Neuronal stem cell (in vitro differentiated cells): ENCODE measurements around the gene HOXA10.
A peak's percentile ranks its signal among the peaks of the same experiment; 100 is the strongest.

Source experiments
- DNase-seq: peaks from one replicate; pipeline ENCODE4 v3.0.0-alpha.2; 2013; ENCODE audit warnings: low spot score
- H2AFZ ChIP-seq: one replicate; pipeline ENCODE4 v1.6.1; 2013; ENCODE audit warnings: mild to moderate bottlenecking, low read length, inconsistent platforms
- H2AK5ac ChIP-seq: 2 replicates; pipeline ENCODE4 v1.6.1; 2013; ENCODE audit warnings: low read depth, mild to moderate bottlenecking, inconsistent platforms, low read length, moderate library complexity, mixed read lengths
- H2BK120ac ChIP-seq: 2 replicates; pipeline ENCODE4 v1.6.1; 2013; ENCODE audit warnings: low read depth, mild to moderate bottlenecking, inconsistent platforms, low read length, moderate library complexity, mixed read lengths
- H2BK12ac ChIP-seq: one replicate; pipeline ENCODE4 v1.6.1; 2013; ENCODE audit warnings: low read length, inconsistent platforms
- H2BK15ac ChIP-seq: 2 replicates; pipeline ENCODE4 v1.6.1; 2013; ENCODE audit warnings: mild to moderate bottlenecking, low read length, inconsistent platforms, mixed read lengths
- H2BK5ac ChIP-seq: one replicate; pipeline ENCODE4 v1.6.1; 2013; ENCODE audit warnings: inconsistent platforms, mild to moderate bottlenecking, low read length, moderate library complexity
- H3K14ac ChIP-seq: one replicate; pipeline ENCODE4 v1.6.1; 2013; ENCODE audit warnings: low read length, inconsistent platforms
- H3K18ac ChIP-seq: 2 replicates; pipeline ENCODE4 v1.6.1; 2013; ENCODE audit warnings: low read length, inconsistent platforms
- H3K23ac ChIP-seq: 2 replicates; pipeline ENCODE4 v1.6.1; 2013; ENCODE audit warnings: low read depth, mild to moderate bottlenecking, mixed read lengths, low read length, inconsistent platforms; ENCODE audit not compliant: poor library complexity
- H3K27ac ChIP-seq: replicated peaks from 3 replicates; pipeline ENCODE4 v1.5.1; 2013; ENCODE audit warnings: low read length, inconsistent platforms
- H3K27me3 ChIP-seq, 3 experiments: 2 replicates each; pipeline ENCODE4 v1.6.1; 2013; ENCODE audit warnings: low read length in 3 of 3, mild to moderate bottlenecking in 2 of 3, inconsistent platforms in 1 of 3, low read depth in 1 of 3, mixed read lengths in 1 of 3, moderate library complexity in 1 of 3; ENCODE audit not compliant: control insufficient read depth in 3 of 3, insufficient read depth in 3 of 3
- H3K36me3 ChIP-seq, 2 donors: replicated peaks in 1 of 2; 2 replicates each; pipeline ENCODE4 v1.6.1; 2013; ENCODE audit warnings: low read length in 2 of 2; ENCODE audit not compliant: control insufficient read depth in 2 of 2, insufficient read depth in 2 of 2
- H3K4ac ChIP-seq: 2 replicates; pipeline ENCODE4 v1.6.1; 2013; ENCODE audit warnings: inconsistent platforms, mild to moderate bottlenecking, low read length, moderate library complexity
- H3K4me1 ChIP-seq, 2 donors: 1 replicate in 1 of 2; 2 replicates in 1 of 2; pipeline ENCODE4 v1.6.1; 2013; ENCODE audit warnings: low read length in 2 of 2, low read depth in 1 of 2; ENCODE audit not compliant: control insufficient read depth in 2 of 2, insufficient read depth in 1 of 2
- H3K4me2 ChIP-seq: one replicate; pipeline ENCODE4 v1.6.1; 2013; ENCODE audit warnings: mild to moderate bottlenecking, low read length, inconsistent platforms; ENCODE audit not compliant: insufficient read depth, poor library complexity, severe bottlenecking
- H3K4me3 ChIP-seq, 2 donors: 2 replicates each; pipeline ENCODE4 v1.5.1; 2013; ENCODE audit warnings: low read length in 2 of 2, mild to moderate bottlenecking in 2 of 2, inconsistent platforms in 1 of 2, moderate library complexity in 1 of 2
- H3K79me1 ChIP-seq: one replicate; pipeline ENCODE4 v1.6.1; 2013; ENCODE audit warnings: low read depth, mild to moderate bottlenecking, inconsistent platforms, low read length, moderate library complexity
- H3K9ac ChIP-seq: one replicate; pipeline ENCODE4 v1.6.1; 2013; ENCODE audit warnings: mild to moderate bottlenecking, low read depth, low read length, inconsistent platforms; ENCODE audit not compliant: poor library complexity
- H3K9me3 ChIP-seq, 2 donors: replicated peaks in 1 of 2; 2 replicates each; pipeline versions ENCODE3 to v1.6.1; 2013; ENCODE audit warnings: low read length in 2 of 2, mild to moderate bottlenecking in 2 of 2, inconsistent platforms in 1 of 2, low read depth in 1 of 2, mixed read lengths in 1 of 2, moderate library complexity in 1 of 2; ENCODE audit not compliant: control insufficient read depth in 2 of 2, insufficient read depth in 1 of 2
- H4K8ac ChIP-seq: one replicate; pipeline ENCODE4 v1.6.1; 2013; ENCODE audit warnings: low read depth, mild to moderate bottlenecking, inconsistent platforms, low read length, moderate library complexity
- H4K91ac ChIP-seq: one replicate; pipeline ENCODE4 v1.6.1; 2013; ENCODE audit warnings: low read length, low read depth, mild to moderate bottlenecking, inconsistent platforms; ENCODE audit not compliant: poor library complexity
- WGBS, 2 donors: extraction: QIAGEN DNeasy Blood & Tissue Kit; methylation state at CpG; one replicate each; pipeline ENCODE4 v1.1.7; 2013; ENCODE audit warnings: missing lambda C conversion rate in 2 of 2, mixed read lengths in 1 of 2; ENCODE audit not compliant: insufficient read length in 2 of 2, insufficient replicate concordance in 1 of 2; ENCODE audit errors: extremely low coverage in 2 of 2; 5-methylcytosine and 5-hydroxymethylcytosine counted together

Gene HOXA10

DNA sequence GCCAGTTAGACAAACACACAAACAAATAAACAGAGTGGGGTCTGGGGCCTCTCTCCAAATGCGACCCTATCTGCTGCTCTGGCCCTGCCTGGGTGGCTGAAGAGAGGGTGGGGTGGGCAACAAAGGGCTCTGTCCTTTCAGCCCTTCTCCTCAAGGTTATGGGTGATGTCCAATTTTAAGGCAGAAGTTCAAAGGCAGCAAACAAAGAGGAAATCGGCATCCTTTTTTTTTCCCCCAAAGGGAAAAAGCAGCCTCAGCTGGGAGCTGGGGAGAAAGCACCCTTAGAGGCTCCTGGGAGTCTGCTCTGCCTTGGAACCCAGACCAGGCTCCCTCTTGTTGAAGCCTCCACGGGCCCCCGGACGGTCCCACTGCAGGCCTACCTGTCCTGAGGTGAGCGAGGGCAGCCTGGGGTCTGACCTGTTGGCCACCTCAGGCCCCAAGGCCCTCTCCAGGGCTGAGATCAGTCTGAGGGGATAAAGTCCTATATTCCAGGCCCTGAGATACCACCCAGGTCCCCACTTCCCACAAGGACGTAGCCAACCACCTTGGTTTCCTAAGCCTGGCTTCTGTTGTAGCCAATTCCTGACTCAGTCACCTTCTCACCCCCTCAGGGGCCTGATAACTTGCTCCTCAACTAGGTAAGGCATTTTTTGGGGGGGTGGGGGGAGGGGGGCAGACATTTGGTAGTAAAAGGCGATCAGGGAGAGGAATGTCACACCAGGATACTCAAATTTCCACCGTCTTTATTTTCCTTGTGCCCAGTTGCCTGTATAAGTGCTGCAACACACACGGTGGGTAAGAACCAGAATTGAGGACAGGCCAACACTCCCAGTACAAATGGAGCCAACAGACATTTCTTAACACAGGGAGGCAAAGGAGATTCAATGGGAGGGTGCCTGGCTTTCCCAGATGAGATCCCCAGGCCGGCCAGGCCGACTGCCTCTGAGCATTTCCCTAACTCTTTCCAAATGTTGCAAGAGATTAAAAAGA lies 6.6 kb upstream of the HOXA10 start:
- Histone ChIP-seq H3K27me3 (peaks cover 59 to 99% (median 96%) of the 10 kb centered on the region in 3 experiments), H2BK5ac (no peak overlapping the region), H2BK15ac (no peak overlapping the region), H3K9me3 (peaks cover 2 to 11% of the 10 kb centered on the region in 2 donors), H3K36me3 (no peaks in the 10 kb centered on the region), H3K4ac (no peak overlapping the region), H2AK5ac (no peak overlapping the region), H3K27ac (no peak overlapping the region), H4K8ac (no peak overlapping the region), H3K4me3 (no peak overlapping the region), H3K14ac (no peak overlapping the region), H2BK120ac (no peak overlapping the region), H3K79me1 (no peaks in the 10 kb centered on the region), H4K91ac (no peak overlapping the region), H3K23ac (no peak overlapping the region), H3K4me2 (no peak overlapping the region), H3K9ac (no peak overlapping the region), H2AFZ (no peak overlapping the region), H3K18ac (no peak overlapping the region), H3K4me1 (peaks cover 0 to 3% of the 10 kb centered on the region in 2 donors), H2BK12ac (no peak overlapping the region)
- DNase-seq: no peak
- no CpG with 5 or more reads among the region's 12 CpGs for WGBS, 2 donors

DNA sequence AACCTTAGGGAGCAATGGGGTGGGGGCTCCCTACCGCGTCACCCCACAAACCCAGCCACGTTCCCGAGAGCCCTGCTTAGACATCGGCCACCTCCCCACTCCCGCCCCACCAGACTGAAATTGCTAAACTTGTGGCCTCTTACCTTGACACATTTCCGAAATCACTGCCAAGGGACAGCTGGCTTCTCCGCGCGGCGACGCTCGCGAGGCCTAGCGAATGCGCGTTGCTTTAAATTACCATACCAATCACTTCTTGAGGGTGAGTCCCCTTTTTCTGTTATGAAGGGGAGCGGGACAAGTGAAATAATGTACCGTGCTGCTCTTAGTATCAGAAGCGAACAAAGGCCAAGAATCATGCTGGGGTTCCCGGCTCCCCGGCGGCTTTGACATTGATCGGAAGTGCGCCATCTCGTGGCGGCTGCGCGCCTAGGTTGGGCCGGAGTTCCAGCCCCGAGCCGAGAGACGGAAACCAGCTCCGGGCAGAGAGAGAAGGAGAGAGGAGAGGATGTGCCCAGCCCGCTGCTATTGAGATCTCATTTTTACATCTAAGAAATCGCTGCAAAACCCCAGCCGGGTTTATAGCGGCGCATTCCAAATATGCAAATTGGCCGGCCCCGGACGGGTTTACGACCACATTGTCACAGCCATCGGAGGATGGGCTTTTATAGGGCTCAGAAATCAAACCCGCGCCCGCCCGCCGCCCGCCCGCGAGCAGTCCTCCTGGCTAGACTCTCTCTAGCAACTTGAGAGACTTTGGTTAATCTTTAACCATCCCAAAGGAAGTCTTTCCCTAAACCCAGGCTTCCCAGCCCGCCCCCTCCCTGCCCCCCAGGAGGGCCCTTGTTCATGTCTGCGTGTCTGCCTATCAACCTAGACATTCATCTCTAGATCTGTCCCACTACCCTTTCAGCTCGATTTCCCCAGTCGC lies 5.6 kb upstream of the HOXA10 start:
- no peak overlapping the region for H2BK12ac ChIP-seq
- H3K9ac ChIP-seq: no peak overlapping the region
- H3K14ac ChIP-seq: no peak overlapping the region
- no CpG with 5 or more reads among the region's 56 CpGs for WGBS, 2 donors
- H3K36me3 ChIP-seq: no peaks in the 10 kb centered on the region
- peaks cover 2 to 10% of the 10 kb centered on the region in 2 donors for H3K9me3 ChIP-seq
- H3K27ac ChIP-seq: no peak overlapping the region
- no peak overlapping the region for H3K18ac ChIP-seq
- DNase-seq: no peak
- H2BK15ac ChIP-seq: no peak overlapping the region
- no peaks in the 10 kb centered on the region for H3K79me1 ChIP-seq
- H2AFZ ChIP-seq: peak overlapping the region; percentile 66
- H3K4ac ChIP-seq: no peak overlapping the region
- peaks cover 0 to 3% of the 10 kb centered on the region in 2 donors for H3K4me1 ChIP-seq
- H4K91ac ChIP-seq: no peak overlapping the region
- no peak overlapping the region for H3K4me2 ChIP-seq
- H2BK120ac ChIP-seq: no peak overlapping the region
- H2BK5ac ChIP-seq: no peak overlapping the region
- peak overlapping the region; percentile 83 for H3K23ac ChIP-seq
- H3K27me3 ChIP-seq: peaks cover 58 to 99% (median 96%) of the 10 kb centered on the region in 3 experiments
- H4K8ac ChIP-seq: no peak overlapping the region
- H3K4me3 ChIP-seq: no peak overlapping the region
- no peak overlapping the region for H2AK5ac ChIP-seq

DNA sequence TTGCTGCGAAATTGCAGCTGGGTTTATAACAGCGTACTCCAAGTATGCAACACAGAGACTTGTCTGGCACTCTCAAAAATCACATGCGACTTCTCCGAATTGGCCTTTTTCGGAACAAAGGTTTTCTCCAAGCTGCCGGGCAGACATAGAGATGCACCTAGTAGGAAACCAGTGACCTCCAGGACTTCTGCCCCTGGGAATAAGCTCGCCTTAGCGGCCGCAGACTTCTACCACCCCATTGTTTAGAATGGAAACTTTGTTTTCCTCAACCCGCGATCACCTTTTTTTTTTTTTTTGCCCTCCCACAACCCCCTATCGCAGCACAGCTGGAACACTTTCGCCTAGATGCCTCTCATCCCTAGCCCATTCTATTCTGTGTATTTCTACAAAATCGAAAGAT lies 4.9 kb upstream of the HOXA10 start:
- H3K27ac ChIP-seq: no peak overlapping the region
- H3K27me3 ChIP-seq: peaks cover 60 to 99% (median 96%) of the 10 kb centered on the region in 3 experiments

More for the DNA sequence above, 4.9 kb upstream of the HOXA10 start:
- H3K9me3 ChIP-seq: peaks cover 2 to 14% of the 10 kb centered on the region in 2 donors
- no peak overlapping the region for H2BK12ac ChIP-seq
- no peak overlapping the region for H2BK120ac ChIP-seq
- H3K14ac ChIP-seq: no peak overlapping the region
- no peaks in the 10 kb centered on the region for H3K79me1 ChIP-seq
- no peak for DNase-seq
- H4K8ac ChIP-seq: no peak overlapping the region
- H3K4me1 ChIP-seq: peaks cover 0 to 1% of the 10 kb centered on the region in 2 donors
- no peaks in the 10 kb centered on the region for H3K36me3 ChIP-seq
- no peak overlapping the region for H2AK5ac ChIP-seq
- no CpG with 5 or more reads among the region's 14 CpGs for WGBS, 2 donors
- H2BK5ac ChIP-seq: no peak overlapping the region
- H3K23ac ChIP-seq: no peak overlapping the region
- H3K4ac ChIP-seq: no peak overlapping the region
- H4K91ac ChIP-seq: no peak overlapping the region
- H2AFZ ChIP-seq: no peak overlapping the region
- no peak overlapping the region for H3K4me3 ChIP-seq
- H3K18ac ChIP-seq: no peak overlapping the region
- no peak overlapping the region for H3K4me2 ChIP-seq
- no peak overlapping the region for H2BK15ac ChIP-seq
- no peak overlapping the region for H3K9ac ChIP-seq
